PC-9 (cell line): ENCODE measurements around the gene S100Z. TPM values are rescaled to one million over a fixed set of nuclear protein-coding genes. Genes with fewer than 3 reads are reported as not detected.

Experiments used
- BruUV-seq: library from RNA; stranded (reverse); fragments of 400-500 nt; replicated peaks from 2 replicates; lab custom pipeline; 2021; lab: Mats Ljungman, UMichigan
- CTCF ChIA-PET: fragments of 300-600 bp; sonication (Branson Sonifier 250); formaldehyde crosslinking; loops from one replicate; lab custom pipeline; 2022; ENCODE audit warnings: antibody characterized with exemption; lab: Charles Lee
- POLR2A ChIA-PET: fragments of 300-600 bp; sonication (Branson Sonifier 250); formaldehyde crosslinking; loops from one replicate; lab custom pipeline; 2022; ENCODE audit warnings: antibody characterized with exemption; ENCODE audit not compliant: unreplicated experiment; lab: Charles Lee
- DNase-seq, 2 experiments: peaks; one replicate each; pipeline versions ENCODE4 v3.0.0 to v3.0.0-alpha.2; 2015 to 2022; ENCODE audit warnings: mixed read lengths in 1 of 2
- H2AFZ ChIP-seq: fragments of 200-600 bp; sonication (generic); 2 replicates; pipeline ENCODE4 v1.8.1; 2017; ENCODE audit warnings: antibody characterized with exemption
- H3F3A ChIP-seq: fragments of 200-600 bp; sonication (generic); 2 replicates; pipeline ENCODE4 v1.8.1; 2017; ENCODE audit warnings: antibody characterized with exemption, mild to moderate bottlenecking, low read depth; ENCODE audit not compliant: insufficient read depth
- H3K27ac ChIP-seq: fragments of 200-600 bp; sonication (generic); 2 replicates; pipeline ENCODE4 v1.6.1; 2016; ENCODE audit warnings: mixed run types
- H3K27me3 ChIP-seq: fragments of 200-600 bp; sonication (generic); 2 replicates; pipeline ENCODE4 v1.6.1; 2016; ENCODE audit warnings: low read depth, mixed run types; ENCODE audit not compliant: insufficient read depth
- H3K36me3 ChIP-seq: fragments of 200-600 bp; sonication (generic); 2 replicates; pipeline ENCODE4 v1.6.1; 2016; ENCODE audit warnings: low read depth, mixed run types
- H3K4me1 ChIP-seq: fragments of 200-600 bp; sonication (generic); replicated peaks from 2 replicates; pipeline ENCODE4 v1.6.1; 2016; ENCODE audit warnings: mixed run types; ENCODE audit not compliant: insufficient read depth
- H3K4me2 ChIP-seq: fragments of 200-600 bp; sonication (generic); 2 replicates; pipeline ENCODE4 v1.6.1; 2017; ENCODE audit warnings: mixed run types
- H3K4me3 ChIP-seq: fragments of 200-600 bp; sonication (generic); 2 replicates; pipeline ENCODE4 v1.6.1; 2016; ENCODE audit warnings: mixed run types
- H3K79me2 ChIP-seq: fragments of 200-600 bp; sonication (generic); 2 replicates; pipeline ENCODE4 v1.6.1; 2017; ENCODE audit warnings: low read depth, mixed run types
- H3K9me2 ChIP-seq: fragments of 200-600 bp; sonication (generic); 2 replicates; pipeline ENCODE4 v1.8.1; 2017; ENCODE audit warnings: mild to moderate bottlenecking; ENCODE audit not compliant: insufficient read depth
- H3K9me3 ChIP-seq: fragments of 200-600 bp; sonication (generic); 2 replicates; pipeline ENCODE4 v1.8.1; 2016; ENCODE audit warnings: low read depth; ENCODE audit not compliant: insufficient read depth
- H4K20me1 ChIP-seq: fragments of 200-600 bp; sonication (generic); 2 replicates; pipeline ENCODE4 v1.8.1; 2017; ENCODE audit not compliant: insufficient read depth
- EZH2 ChIP-seq: fragments of 200-600 bp; sonication (generic); IDR thresholded peaks from 2 replicates; pipeline ENCODE4 v1.8.0; 2017; ENCODE audit warnings: antibody characterized with exemption, low read depth
- intact Hi-C: fragments of 100-400 bp; cut with micrococcal nuclease; formaldehyde crosslinking; loops from one replicate; pipeline ENCODE4 v1.10.0; 2022; ENCODE audit not compliant: unreplicated experiment
- total RNA-seq: library from RNA; stranded (reverse); gene quantifications from 2 replicates; pipeline ENCODE4 v1.2.3, GENCODE V29; 2021
- TF ChIP-seq, protein P1 (sequence below): fragments of 200-600 bp; sonication (generic); conservative IDR thresholded peaks from 2 replicates; pipeline ENCODE4 v1.6.1; 2017; ENCODE audit warnings: mixed run types, antibody characterized with exemption, mild to moderate bottlenecking, moderate library complexity

S100Z gene
- total RNA-seq, 1 experiment from 2014 or later = not detected

GRCh38 chr5:76874088-76874581 is 24.3 kb downstream of the S100Z start:
- CTCF ChIA-PET = no interaction called here
- H3K4me3 ChIP-seq = no peak overlapping the region
- peak overlapping the region; percentile 22; the same call in 1 of the 2 replicates for H3K4me2 ChIP-seq
- BruUV-seq = no TSS peak
- peaks cover 9% of the 10 kb centered on the region for H3K4me1 ChIP-seq
- no peaks in the 10 kb centered on the region for H3K79me2 ChIP-seq
- DNase-seq = no peak
- H3F3A ChIP-seq = no peaks in the 10 kb centered on the region
- no peaks in the 10 kb centered on the region for H3K9me3 ChIP-seq
- H3K27ac ChIP-seq = no peak overlapping the region
- no peaks in the 10 kb centered on the region for H3K27me3 ChIP-seq
- H2AFZ ChIP-seq = peak overlapping the region; percentile 65
- intact Hi-C loops = no loop called here
- no peaks in the 10 kb centered on the region for H3K9me2 ChIP-seq
- H3K36me3 ChIP-seq = no peaks in the 10 kb centered on the region
- H4K20me1 ChIP-seq = no peaks in the 10 kb centered on the region
- POLR2A ChIA-PET = interaction anchor here (0.7 kb wide), 1 partner anchor 27 kb away, joined by 4 read pairs; no protein-coding TSS in a partner anchor
- TF ChIP-seq, protein P1, sequence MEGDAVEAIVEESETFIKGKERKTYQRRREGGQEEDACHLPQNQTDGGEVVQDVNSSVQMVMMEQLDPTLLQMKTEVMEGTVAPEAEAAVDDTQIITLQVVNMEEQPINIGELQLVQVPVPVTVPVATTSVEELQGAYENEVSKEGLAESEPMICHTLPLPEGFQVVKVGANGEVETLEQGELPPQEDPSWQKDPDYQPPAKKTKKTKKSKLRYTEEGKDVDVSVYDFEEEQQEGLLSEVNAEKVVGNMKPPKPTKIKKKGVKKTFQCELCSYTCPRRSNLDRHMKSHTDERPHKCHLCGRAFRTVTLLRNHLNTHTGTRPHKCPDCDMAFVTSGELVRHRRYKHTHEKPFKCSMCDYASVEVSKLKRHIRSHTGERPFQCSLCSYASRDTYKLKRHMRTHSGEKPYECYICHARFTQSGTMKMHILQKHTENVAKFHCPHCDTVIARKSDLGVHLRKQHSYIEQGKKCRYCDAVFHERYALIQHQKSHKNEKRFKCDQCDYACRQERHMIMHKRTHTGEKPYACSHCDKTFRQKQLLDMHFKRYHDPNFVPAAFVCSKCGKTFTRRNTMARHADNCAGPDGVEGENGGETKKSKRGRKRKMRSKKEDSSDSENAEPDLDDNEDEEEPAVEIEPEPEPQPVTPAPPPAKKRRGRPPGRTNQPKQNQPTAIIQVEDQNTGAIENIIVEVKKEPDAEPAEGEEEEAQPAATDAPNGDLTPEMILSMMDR = no peak
- no peak for TF ChIP-seq EZH2

DNA sequence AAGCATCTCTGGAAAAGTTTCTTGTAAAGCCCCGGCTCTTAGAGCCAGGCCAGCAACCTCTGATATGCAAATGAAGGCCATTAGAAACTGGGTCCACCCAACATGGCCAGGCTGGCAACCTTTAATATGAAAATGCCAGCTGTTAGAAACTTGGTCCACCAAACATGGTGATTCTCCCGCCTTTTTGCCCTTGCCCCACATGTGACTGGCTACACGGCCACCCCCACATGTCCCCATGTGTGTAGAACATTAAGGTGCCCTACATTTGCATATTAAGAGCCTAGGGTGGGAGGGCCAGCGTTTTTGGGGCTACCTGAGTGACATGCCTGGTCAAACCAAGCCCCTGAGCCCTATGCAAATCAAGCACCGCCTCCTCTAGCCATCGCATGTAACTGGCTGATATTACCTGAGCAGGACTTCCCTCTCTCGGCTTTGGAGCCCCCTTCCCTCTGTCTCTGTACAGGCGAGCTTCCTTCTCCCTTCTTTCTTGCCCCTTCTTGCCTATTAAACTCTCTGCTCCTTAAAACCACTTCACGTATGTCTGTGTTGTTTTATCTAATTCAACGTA is 39.0 kb downstream of the S100Z start:
- Histone ChIP-seq H2AFZ (no peak overlapping the region), H4K20me1 (no peaks in the 10 kb centered on the region), H3K36me3 (no peaks in the 10 kb centered on the region), H3K4me2 (no peak overlapping the region), H3K9me3 (no peaks in the 10 kb centered on the region), H3K27me3 (peaks cover 21% of the 10 kb centered on the region; the same call in 1 of the 2 replicates), H3K4me1 (no peaks in the 10 kb centered on the region), H3K9me2 (no peaks in the 10 kb centered on the region), H3K27ac (no peak overlapping the region), H3F3A (no peaks in the 10 kb centered on the region), H3K79me2 (no peaks in the 10 kb centered on the region), H3K4me3 (no peak overlapping the region)
- BruUV-seq = no TSS peak
- intact Hi-C loops = no loop called here
- no peak for DNase-seq
- TF ChIP-seq, protein P1 = no peak
- CTCF ChIA-PET = interaction anchor here (0.5 kb wide), 1 partner anchor 289 kb away, joined by 3 read pairs; no protein-coding TSS in a partner anchor
- POLR2A ChIA-PET = no interaction called here

DNA sequence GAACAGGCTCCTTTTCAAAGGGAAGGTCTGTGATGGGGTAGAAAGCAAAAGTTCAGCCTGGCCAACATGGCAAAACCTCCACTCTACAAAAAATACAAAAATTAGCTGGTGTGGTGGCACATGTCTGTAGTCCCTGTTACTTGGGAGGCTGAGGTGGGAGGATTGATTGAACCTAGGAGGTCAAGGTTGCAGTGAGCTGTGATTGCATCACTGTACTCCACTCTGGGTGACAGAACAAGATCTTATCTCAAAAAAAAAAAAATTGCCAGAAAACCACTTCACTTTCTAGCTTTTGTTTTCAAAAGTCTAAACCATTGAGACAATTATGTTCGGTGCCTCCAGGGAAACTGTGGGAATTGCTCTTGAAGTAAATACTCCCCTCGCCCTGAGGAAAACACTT is 43.5 kb downstream of the S100Z start:
- no peaks in the 10 kb centered on the region; the same call in 1 of the 2 replicates for H3K9me3 ChIP-seq
- no peak overlapping the region for H2AFZ ChIP-seq
- intact Hi-C loops = no loop called here
- H3K4me3 ChIP-seq = no peak overlapping the region
- H3K9me2 ChIP-seq = no peaks in the 10 kb centered on the region
- no peaks in the 10 kb centered on the region for H3K79me2 ChIP-seq
- H3K4me1 ChIP-seq = no peaks in the 10 kb centered on the region
- H3F3A ChIP-seq = no peaks in the 10 kb centered on the region
- H3K27me3 ChIP-seq = peaks cover 21% of the 10 kb centered on the region; the same call in 1 of the 2 replicates
- ChIA-PET CTCF (no interaction called here), POLR2A (no interaction called here)
- no peak for DNase-seq
- H3K27ac ChIP-seq = no peak overlapping the region
- BruUV-seq = no TSS peak
- no peak overlapping the region for H3K4me2 ChIP-seq
- no peaks in the 10 kb centered on the region for H4K20me1 ChIP-seq
- TF ChIP-seq, protein P1 = no peak
- no peak for TF ChIP-seq EZH2
- no peaks in the 10 kb centered on the region for H3K36me3 ChIP-seq
